Glomerular endothelial cell (primary cell): ENCODE measurements around the gene GFRA1. TPM values are rescaled to one million over a fixed set of nuclear protein-coding genes. Genes with fewer than 3 reads are reported as not detected.

Experiments used
- DNase-seq: peaks from one replicate; pipeline ENCODE4 v3.0.0-alpha.2; 2011; ENCODE audit warnings: low read depth, low spot score; ENCODE audit errors: extremely low read depth
- total RNA-seq: library from RNA; depleted of rRNA; stranded (reverse); fragments of >200 nt; gene quantifications from 2 replicates; pipeline ENCODE4 v1.2.3, GENCODE V29; 2015

The GFRA1 gene
- total RNA-seq, 1 donor from 2014 or later: 0.99 TPM

DNA sequence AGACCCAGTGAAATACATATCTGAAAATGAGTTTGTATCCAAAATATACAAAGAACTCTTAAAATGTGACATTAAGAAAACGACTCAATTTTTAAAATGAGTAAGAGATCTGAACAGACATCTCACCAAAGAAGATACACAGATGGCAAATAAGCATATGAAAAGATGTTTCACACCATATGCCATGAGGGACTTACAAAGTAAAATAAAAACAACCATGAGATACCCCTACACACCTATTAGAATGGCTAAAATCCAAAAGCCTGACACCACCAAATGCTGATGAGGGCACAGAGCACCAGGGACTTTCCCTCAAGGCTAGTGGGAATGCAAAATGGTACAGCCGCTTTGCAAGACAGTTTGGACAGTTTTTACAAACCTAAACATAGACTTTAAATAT lies 27.9 kb downstream of the GFRA1 start:
- DNase-seq: no peak

DNA sequence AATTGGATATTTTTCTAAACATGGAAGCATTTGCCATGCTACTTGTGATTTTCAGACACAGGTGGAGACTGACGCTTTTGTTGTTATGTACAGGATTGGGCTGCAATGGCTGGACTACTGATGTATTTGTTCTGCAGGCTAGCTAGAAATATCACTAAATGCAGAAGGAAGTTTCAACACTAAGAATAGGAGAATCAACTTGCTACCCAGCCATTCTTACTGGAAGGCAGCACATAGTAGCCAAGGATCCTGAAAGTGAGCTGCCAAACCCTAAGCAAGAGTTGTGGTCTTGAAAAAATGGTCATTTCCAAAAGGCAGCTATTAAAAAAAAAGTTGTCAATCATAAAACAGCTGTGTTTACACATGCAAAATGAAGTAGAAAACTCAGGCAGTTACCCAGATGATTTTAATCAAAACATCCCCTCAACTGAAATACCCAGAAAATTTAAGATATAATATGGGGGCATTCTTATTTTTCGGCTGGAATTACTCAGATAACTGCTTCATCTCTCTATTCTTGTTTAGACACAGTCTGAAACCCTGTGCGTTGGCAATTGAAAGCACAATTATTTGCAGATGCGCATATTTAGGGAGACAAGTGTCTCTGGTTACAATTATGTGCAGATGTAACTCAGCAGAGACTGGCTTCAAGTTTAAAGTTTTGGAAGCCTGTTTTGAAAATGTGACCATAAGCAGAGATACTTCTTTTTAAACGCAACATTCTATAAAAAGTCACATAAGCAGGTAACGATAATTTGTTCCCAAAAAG lies 31.2 kb downstream of the GFRA1 start:
- no peak for DNase-seq

DNA sequence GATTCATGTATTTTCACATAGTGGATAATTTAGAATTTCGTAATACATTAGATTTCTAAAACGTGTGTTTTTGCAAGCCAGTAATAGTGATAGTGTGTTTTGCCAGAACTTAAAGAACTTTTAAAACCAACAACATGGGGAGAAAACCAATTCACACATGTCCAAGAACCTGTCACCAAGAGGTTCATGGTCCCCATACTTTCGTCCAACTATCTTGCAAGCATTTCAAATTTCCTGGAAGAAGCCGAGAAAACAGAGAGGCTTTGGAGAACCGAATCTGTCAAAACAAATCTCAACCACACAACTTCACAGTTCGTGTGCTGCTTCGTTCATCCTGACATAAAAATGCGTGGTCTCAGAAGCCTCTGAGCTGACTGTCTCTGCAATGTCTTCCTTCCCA lies 31.9 kb downstream of the GFRA1 start:
- DNase-seq: no peak

DNA sequence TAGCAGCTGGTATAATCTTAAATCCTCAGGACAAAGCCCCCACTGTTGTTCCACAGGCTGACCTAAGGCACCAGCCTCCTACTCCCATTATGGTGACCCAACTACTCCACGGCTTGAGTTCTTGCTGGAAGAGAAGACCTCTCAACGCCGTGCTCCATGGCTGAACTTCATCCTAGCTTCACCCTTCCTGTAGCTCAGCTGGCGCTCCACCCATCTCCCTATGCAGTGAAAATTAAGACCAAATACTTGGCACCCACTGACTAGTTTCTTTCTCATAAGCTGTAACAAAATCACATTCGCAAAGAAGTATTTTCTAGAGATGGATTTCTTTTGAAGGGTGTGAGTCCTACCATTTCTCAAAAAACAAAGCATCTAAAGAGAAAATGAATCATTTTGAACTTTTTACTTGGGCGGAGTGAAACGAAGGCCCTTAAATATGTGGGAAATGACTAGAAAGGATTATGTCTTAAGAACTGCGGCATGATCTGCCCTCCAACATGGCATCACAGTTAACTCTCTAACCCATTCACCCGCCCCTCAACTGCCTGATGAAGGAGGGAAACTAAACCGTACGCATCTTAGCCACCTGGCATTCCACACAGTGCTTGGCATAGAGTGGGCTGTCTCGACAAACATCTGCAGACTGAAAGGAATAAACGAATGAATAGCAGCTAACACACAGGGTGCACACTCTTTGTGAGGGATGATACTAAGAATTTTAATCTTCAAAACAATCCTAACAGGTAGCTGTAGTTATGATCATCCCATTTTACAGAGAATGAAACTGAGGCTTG lies 32.7 kb downstream of the GFRA1 start:
- no peak for DNase-seq

DNA sequence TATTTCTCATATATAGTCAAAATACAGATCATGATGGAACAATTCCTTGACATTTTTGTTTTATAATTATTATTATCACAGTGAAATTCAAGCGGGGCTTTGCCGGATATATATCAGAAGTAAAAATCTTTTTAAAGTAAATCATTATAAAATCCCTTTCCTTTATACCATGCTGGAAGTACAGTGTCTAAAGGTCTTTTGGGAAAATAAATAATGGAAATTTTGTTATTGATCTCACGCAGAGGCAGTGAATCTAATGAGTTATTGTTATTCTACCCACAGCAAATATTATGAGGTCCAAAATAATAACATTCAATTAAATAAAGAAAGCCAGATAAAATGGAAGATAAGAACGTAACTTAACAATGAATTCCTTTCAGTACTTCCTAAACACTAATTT lies 33.8 kb downstream of the GFRA1 start:
- no peak for DNase-seq

DNA sequence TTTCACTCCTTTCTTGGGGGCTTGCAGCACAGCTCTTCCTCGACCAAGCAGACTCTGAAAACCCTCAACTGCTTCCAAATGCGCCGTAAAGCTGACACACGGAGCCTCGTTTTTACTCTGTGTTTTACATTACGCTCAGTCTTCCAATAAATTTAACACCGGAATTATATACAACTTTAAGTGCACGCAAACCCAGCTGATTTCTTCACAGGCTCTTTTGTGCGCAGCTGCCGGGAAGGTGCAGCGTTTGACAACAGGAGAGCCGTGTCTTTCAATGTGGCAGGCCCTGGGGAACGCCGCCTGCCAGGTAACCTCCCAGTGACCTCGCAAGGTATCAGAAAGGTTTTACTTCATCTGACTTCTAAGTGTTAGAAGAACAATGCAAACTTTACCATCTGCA lies 35.0 kb downstream of the GFRA1 start:
- DNase-seq: no peak

DNA sequence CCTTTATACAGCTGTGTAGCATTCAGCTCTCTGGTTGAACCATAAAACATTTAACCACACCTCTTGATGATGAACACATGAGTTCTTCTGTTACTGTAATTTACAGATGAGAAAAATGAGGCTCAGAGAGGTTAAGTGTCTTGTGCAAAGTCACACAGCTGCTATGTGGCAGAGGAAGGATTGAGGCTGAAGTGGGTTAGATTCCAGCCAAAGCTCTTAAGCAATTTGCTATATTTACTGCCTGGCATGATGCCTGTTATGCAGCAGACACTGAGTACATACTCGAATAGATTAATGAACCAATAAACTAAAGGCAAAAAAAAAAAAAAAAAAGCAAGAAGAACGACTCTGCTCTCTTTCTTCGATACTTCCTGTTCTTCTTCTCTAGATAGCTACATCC lies 35.7 kb downstream of the GFRA1 start:
- DNase-seq: no peak

DNA sequence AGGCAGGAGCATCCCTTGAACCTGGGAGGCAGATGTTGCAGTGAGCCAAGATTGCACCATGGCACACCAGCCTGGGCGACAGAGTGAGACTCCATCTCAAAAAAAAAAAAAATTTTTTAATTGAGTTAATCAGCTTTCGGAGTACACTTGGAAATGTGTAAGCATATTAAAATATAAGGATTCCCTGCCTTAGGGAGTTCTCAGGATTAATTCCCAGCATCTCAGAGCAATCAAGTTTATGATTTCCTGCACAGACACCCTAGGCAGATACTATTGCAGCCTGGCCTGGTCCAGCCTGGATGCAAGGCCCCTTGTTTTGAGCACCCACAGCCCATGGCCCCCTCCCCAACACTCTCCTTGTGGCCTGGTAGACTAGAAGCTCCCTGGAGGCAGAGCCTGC lies 39.8 kb downstream of the GFRA1 start:
- DNase-seq: no peak

DNA sequence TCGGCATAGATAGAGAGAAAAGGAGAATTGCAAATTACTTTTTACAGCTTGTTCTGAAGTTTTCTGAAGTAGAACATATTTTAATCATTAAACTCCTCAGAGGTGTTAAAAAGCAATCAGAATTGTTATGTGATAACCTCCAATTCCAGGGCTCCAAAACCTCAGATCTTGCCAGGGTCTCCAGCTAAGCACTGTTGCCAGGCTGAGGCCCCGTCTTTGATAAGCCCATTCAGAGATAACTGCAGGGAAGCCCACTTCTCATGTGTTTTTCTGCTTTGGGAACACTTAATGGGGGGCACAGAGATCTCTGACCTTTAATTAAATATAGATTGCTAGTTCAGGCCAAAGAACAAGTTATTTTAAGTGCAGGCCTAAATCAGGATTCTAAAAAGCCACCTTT lies 40.4 kb downstream of the GFRA1 start:
- no peak for DNase-seq

DNA sequence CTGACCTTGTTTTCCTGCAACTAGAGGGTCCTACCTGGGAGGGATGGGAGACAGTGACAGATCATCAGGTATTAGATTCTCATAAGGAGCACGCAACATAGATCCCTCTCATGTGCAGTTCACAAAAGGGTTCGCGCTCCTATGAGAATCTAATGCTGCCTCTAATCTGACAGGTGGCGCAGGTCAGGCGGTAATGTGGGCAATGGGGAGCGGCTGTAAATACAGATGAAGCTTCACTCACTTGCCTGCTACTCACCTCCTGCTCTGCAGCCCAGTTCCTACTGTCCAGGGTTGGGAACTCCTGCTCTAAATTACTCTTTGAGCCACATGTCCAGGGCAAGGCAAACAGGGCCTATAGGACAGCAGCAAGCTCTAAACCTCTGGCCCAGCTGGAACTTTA lies 46.2 kb downstream of the GFRA1 start:
- DNase-seq: no peak

DNA sequence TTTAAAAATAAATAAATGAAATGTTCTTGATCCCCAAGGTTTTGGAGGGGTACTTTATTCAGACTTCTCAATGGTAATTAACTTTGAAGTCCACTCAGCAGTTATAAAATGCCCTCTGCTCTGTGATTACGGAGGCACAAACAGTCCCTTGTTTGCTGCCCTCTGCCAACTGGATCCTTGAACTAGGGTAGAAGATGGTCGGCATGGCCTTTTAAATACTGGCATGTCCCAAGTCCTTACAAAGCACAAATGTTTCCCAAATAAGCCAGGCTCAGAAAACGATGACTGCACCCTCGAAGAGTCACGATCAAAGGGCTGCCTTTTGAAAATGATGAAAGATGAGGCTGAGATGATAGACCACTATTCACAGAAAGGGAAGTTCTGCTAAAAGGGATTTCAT lies 47.0 kb downstream of the GFRA1 start:
- DNase-seq: no peak

DNA sequence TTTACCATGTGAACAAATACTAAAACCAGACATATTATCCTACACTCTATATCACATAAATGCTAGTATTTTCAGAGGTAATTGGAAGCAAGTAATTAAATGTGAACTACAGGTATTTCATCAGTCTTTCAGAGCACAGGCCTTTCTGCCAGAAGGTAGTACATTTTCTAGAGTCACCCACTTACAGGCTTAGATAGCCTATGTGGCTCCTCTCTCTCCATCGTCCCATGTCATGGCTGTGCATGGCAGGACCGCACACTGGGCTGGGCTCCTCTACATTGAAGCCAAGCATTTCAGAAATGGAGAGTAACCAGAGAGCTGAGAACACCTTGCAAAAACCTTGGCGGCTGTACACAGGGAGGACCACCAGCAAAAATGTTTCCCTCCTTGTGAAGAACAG lies 49.7 kb downstream of the GFRA1 start:
- DNase-seq: no peak

DNA sequence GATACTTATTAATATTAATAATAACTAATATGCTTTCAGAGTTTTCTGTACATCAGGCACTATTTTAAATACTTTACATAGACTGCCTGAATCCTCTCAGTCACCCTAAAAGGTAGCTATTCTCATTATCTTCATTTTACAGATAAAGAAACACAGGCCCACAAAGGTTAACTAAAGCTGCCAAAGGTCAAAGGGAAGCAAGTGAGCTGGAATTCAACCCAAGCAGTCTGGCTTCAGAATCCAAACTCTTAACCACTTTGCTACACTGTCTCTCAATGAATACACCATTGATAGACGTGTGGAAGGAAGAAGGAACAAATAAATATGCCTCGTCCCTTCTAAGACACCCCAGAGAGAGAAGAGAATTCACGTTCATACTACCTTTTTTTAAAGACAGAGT lies 52.0 kb downstream of the GFRA1 start:
- no peak for DNase-seq

DNA sequence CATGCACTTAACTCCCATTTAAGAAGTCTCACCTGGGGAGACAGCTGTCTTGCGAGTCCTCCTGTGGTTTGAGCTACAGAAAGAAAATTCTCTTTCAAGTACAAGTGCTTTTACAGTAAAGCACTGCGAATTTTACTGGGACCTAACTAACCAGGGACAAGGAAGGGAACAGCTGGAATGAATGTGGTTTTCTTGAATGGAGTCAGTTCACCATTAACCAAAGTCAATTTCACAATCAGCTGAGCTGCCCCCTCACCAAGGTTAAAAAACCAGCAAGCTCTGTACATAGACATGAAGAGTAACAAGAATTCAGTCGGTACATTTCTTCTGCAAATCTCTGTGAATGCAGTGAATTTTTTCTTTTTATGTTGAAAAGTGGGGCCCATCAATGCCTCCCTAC lies 56.3 kb downstream of the GFRA1 start:
- no peak for DNase-seq

DNA sequence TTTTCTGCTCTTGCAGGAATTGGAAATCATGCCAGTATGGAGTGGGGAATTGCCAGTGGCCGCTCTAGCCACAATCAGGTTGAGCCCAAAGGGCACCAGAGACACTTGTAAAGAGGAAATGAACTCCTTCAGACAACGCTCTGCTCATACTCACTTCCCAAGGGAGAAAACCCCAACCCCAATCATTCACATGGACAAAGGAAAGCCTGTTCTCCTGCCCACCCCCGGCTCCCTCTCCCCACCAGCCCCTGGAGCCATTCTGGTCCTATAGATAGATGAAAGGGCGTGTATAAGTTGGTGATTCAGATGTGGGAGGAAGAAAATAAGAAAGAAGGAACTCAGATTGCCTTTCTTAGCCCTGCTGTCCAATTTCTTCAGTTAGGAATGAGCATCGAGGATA lies 57.4 kb downstream of the GFRA1 start:
- no peak for DNase-seq

DNA sequence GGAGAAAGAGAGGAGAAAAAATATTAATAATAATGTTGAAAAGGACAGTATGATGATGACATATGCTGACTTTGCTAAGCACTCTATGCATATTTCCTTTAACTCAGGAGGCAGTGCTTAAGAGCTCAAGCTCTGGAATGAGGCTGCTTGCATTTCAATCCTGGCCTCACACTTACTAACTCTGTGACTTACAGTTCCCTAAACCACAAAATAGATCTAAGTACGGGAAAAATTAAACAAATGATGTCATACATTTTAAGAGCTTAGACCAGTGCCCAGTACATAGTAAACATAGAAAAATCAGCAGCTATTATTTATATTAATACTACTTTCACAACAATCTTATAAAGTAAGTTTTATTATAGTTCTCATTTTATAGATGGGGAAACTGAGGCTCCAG lies 61.3 kb downstream of the GFRA1 start:
- DNase-seq: no peak

DNA sequence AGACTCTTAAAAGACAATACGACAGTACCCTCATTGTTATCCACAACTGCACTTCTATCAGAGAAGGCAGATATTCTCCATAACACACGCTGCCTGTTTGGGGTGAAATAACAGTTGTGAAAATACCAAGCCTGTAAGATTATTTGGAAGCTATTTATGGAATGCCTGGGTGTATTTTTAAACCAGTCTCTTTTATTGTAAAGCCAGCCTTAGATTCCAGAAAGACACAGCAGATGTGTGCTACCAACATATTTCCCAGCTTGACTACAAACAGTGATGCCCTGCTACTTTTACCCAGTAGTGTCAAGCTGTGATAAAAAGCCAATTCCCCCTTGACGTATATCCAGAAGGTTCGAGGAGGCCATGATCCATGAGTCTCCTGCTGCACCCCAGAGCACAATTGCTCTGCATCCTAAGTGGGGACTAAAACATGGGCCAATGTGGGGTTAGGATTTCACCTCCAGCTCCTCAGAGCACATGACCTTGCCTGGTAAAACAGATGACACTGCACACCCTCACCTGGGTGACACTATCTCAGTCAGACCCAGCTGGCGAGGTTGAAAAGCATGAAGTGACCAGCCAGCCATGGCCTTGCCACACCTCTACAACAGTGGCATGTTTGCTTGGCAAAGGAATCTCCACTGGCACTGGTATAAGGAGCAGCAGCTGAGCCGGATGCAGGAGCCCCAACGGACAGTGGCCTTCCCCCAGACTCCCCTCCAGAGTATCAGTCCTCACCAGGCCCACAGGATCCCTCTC lies 62.2 kb downstream of the GFRA1 start:
- no peak for DNase-seq

DNA sequence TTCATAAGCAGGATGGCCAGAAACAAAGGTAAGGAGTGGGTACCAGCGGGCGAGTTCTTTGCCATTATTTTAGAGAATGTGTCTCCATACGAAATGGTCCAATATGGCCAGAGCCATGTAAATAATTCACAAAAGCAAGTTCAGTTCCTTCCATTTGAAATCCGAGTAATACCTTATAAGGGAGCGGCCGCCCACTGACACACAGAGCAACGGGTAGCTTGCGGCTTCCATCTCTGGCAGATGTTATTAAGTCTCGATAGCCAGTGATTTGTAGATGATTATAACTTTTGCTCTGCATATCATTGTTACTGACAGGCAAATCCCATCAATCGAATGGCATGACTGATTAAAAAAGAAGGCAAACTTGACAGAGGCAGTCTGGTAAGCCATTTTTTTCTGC lies 63.2 kb downstream of the GFRA1 start:
- DNase-seq: no peak

DNA sequence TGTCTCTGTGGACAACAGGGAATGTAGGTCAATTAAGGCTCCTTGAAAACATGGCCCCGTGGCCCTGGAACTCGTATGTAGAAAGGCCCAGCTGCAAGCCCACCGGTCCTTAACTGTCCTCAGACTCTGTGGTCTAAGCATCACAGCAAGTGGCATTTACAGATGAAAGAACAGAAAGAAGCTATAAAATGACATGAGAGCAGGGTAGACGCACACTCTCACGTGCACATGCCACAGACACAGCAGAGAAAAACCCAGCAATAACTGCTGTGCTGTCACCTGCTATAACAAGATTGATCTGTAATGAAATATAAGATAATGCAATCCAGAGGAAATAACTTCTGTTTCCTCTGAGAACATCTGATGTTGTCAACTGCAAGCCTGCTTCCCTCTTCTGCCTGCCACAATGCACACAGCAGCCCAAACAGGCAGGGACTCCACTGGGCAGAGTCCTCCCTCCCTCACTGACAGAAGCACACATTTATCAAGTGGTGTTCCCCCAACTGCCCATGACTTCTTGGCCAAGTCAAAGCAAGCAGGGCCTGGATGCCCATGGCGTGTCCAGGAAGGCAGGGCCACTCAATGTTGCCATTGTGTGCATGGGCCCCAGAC lies 63.9 kb downstream of the GFRA1 start:
- no peak for DNase-seq

DNA sequence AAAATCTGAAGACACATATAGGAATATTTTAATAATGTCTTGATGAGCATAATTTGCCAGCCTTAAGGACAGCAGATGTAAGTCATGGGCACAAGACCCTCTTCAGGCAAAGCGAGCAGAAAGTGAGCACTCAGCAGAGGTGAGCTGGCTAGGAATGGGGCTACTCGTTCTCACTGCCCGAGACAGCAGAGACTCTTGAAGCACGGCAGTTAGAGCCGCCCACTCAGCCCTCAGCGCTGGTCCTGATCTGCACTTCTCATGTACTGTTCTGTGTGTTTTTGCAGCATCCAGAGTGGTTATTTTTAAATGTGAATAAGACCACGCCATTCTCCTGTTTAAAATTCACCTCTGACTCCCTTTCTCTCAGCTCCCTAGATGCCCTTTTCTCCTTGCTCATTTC lies 65.3 kb downstream of the GFRA1 start:
- DNase-seq: no peak

DNA sequence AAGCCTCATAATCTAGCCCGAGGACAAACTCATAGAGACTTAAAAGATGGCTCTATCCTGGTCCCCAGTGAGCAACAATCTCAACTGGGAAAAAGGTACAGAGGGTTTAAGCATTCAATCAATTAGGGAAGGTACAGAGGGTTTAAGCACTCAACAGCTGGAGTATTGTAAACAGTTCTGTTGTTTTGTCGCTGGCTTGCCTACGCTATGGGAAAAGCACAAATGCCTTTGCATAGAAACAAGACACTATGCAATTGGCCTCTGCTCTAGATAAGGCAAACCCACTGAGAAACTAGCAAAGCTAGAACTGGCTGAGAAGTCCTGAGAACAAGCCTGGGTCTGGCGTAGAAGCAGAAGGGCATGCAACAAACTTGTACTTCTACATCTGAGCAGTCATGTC lies 69.3 kb downstream of the GFRA1 start:
- DNase-seq: no peak
